Neutrophil (primary cell): ENCODE data around the gene TUBGCP6.

Experiments used
- H3K27ac ChIP-seq: fragments of 200-600 bp; sonication (generic); 2 replicates; pipeline ENCODE4 v1.5.1; 2016; ENCODE audit warnings: mild to moderate bottlenecking, moderate library complexity
- H3K27me3 ChIP-seq: fragments of 200-600 bp; sonication (generic); 2 replicates; pipeline ENCODE4 v1.6.0; 2016; ENCODE audit warnings: mild to moderate bottlenecking
- H3K36me3 ChIP-seq: fragments of 200-600 bp; sonication (generic); 2 replicates; pipeline ENCODE4 v1.5.1; 2017
- H3K4me1 ChIP-seq, 2 experiments: fragments of 200-600 bp in 1 of 2; sonication (generic) in 1 of 2; 1 replicate in 1 of 2; 2 replicates in 1 of 2; pipeline versions ENCODE4 v1.5.1 to v1.6.1; 2013 to 2016; ENCODE audit warnings: low read depth in 1 of 2, low read length in 1 of 2, mild to moderate bottlenecking in 1 of 2, moderate library complexity in 1 of 2; ENCODE audit not compliant: control insufficient read depth in 1 of 2, insufficient read depth in 1 of 2
- H3K4me3 ChIP-seq, 2 experiments: fragments of 200-600 bp in 1 of 2; sonication (generic) in 1 of 2; 1 replicate in 1 of 2; 2 replicates in 1 of 2; pipeline ENCODE4 v1.5.1; 2013 to 2016; ENCODE audit warnings: low read depth in 1 of 2, low read length in 1 of 2, mild to moderate bottlenecking in 1 of 2, moderate library complexity in 1 of 2
- H3K9me3 ChIP-seq: fragments of 200-600 bp; sonication (generic); 2 replicates; pipeline ENCODE4 v1.5.1; 2016
- TF ChIP-seq, protein P1 (sequence below): fragments of 200-600 bp; sonication (generic); IDR thresholded peaks from 2 replicates; pipeline ENCODE4 v1.5.1; 2016; ENCODE audit warnings: antibody characterized with exemption

Gene TUBGCP6

DNA sequence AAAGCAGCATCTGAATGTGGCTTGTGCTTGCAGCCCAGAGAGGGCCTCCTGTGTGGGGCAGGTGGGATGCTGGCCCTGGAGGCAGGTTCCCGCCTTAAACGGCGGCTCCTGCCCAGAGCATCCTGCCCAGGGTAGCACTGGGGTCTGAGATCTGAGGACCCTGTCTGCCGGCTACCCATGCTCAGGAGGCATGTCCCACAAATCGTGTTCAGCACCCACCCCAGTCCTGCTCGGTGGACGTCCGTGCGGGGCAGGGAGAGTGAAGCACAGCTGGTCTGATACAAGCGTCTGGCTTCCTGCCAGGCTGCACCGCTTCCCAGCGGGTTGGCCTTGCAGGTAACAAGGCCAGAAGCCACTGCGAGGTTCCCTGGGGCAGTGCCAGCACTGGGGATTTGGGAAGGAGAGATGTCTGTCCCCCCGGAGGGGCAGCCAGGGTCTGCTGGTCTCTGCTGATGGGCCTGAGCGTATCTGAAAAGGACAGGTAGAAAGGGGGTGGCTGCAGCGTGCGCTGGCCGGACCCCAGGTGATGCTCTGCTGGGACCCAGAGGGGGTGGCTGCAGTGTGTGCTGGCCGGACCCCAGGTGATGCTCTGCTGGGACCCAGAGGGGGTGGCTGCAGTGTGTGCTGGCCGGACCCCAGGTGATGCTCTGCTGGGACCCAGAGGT lies 55.5 kb downstream of the TUBGCP6 start:
- Histone ChIP-seq H3K4me3 (peak overlapping the region; percentile 78 to 83), H3K36me3 (peaks cover 9% of the 10 kb centered on the region), H3K27me3 (no peaks in the 10 kb centered on the region), H3K27ac (peak overlapping the region; percentile 99), H3K9me3 (no peaks in the 10 kb centered on the region), H3K4me1 (peaks cover 85 to 87% of the 10 kb centered on the region in 2 experiments)
- TF ChIP-seq, protein P1, sequence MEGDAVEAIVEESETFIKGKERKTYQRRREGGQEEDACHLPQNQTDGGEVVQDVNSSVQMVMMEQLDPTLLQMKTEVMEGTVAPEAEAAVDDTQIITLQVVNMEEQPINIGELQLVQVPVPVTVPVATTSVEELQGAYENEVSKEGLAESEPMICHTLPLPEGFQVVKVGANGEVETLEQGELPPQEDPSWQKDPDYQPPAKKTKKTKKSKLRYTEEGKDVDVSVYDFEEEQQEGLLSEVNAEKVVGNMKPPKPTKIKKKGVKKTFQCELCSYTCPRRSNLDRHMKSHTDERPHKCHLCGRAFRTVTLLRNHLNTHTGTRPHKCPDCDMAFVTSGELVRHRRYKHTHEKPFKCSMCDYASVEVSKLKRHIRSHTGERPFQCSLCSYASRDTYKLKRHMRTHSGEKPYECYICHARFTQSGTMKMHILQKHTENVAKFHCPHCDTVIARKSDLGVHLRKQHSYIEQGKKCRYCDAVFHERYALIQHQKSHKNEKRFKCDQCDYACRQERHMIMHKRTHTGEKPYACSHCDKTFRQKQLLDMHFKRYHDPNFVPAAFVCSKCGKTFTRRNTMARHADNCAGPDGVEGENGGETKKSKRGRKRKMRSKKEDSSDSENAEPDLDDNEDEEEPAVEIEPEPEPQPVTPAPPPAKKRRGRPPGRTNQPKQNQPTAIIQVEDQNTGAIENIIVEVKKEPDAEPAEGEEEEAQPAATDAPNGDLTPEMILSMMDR, result no peak

DNA sequence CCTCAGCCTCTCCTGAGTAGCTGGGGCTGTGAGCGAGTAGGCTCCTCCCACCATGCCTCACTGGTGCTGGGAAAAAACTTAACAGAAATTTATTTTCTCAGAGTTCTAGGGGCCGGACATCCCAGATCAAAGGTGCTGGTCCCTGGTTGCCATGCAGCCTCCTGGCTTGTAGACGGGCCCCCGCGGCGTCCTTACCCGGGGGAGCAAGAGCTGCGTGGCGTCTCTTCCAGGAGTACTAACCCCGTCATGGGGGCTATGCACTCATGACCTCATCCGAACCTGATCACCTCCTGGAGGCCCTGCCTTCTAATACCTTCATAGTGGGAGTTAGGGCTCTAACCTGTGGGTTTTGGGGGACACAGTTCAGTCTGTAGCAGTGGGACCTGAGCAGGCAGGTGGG lies 56.5 kb downstream of the TUBGCP6 start:
- TF ChIP-seq, protein P1, result no peak
- no peaks in the 10 kb centered on the region for H3K9me3 ChIP-seq
- H3K27ac ChIP-seq, result peak overlapping the region; percentile 99
- no peaks in the 10 kb centered on the region for H3K36me3 ChIP-seq
- no peaks in the 10 kb centered on the region for H3K27me3 ChIP-seq
- no peak overlapping the region for H3K4me3 ChIP-seq
- H3K4me1 ChIP-seq, result peaks cover 92 to 93% of the 10 kb centered on the region in 2 experiments

DNA sequence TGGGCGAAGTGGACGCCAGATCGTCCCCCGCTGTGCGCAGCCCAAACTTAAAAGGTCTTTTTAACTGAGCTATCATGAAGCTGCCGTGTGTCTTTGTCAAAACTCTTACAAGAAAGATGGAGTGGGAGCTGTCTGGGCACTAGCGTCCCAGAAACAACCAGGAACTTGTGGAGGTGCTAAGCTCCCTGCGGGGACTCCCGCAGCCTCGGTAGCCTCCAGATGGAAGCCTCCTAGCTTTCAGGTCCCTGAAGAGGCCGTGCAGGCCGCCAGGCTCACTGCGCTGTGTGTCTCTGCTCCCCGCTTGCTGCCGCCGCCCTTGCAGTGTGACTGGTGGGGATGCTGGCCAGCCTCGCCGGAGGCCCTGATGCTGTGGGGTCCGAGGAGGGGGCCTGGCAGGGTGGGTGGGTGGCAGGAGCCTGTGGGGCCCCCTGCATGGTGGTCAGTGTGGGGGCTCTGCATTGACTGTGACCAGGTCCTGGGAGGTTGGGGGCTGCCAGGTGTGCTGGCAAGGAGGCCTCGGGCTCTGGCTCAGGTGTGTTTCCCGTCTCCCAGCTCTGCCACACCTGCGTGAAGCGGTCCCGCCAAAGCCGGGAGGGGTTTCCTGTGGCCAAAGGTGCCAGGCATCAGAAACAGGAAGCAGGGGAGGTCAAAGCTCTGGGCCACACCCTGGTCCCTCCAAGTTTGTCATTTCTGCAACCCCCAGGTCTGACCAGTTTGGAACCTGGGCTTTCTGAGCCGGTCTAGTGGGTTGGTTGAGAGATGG lies 57.9 kb downstream of the TUBGCP6 start:
- TF ChIP-seq, protein P1, result no peak
- no peaks in the 10 kb centered on the region for H3K27me3 ChIP-seq
- peaks cover 80 to 82% of the 10 kb centered on the region in 2 experiments for H3K4me1 ChIP-seq
- no peaks in the 10 kb centered on the region for H3K9me3 ChIP-seq
- H3K36me3 ChIP-seq, result peaks cover 3% of the 10 kb centered on the region
- H3K27ac ChIP-seq, result peak overlapping the region; percentile 99
- H3K4me3 ChIP-seq, result peak overlapping the region; percentile 67 to 69

DNA sequence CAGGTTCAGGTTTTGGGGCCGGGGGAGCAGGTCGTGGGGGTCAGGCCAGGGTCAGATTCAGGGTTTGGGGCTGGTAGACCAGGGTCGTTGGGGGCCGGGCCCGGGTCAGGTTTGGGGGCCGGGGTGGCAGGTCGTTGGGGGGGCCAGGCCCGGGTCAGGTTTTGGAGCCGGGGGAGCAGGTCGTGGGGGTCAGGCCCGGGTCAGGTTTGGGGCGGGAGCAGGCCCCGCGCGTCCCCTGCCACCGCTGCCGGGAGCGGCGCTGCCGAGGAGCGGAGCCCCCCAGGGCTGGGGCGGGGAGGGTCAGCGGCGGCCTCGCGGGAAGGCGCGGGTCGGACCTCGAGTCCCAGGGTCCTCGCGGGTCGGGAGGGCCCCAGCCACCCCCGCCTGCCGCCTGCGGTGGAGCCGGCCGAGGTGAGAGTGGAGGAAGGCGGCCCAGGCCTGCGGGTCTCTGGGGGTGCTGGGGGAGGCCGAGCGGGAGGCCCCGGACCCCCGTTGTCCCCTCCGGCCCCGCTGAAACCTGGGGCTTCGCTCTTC lies 58.6 kb downstream of the TUBGCP6 start:
- TF ChIP-seq, protein P1, result no peak
- Histone ChIP-seq H3K4me1 (peaks cover 73 to 75% of the 10 kb centered on the region in 2 experiments), H3K4me3 (peak overlapping the region; percentile 67 to 69), H3K9me3 (no peaks in the 10 kb centered on the region), H3K27me3 (no peaks in the 10 kb centered on the region), H3K27ac (peak overlapping the region; percentile 99), H3K36me3 (peaks cover 6% of the 10 kb centered on the region)

DNA sequence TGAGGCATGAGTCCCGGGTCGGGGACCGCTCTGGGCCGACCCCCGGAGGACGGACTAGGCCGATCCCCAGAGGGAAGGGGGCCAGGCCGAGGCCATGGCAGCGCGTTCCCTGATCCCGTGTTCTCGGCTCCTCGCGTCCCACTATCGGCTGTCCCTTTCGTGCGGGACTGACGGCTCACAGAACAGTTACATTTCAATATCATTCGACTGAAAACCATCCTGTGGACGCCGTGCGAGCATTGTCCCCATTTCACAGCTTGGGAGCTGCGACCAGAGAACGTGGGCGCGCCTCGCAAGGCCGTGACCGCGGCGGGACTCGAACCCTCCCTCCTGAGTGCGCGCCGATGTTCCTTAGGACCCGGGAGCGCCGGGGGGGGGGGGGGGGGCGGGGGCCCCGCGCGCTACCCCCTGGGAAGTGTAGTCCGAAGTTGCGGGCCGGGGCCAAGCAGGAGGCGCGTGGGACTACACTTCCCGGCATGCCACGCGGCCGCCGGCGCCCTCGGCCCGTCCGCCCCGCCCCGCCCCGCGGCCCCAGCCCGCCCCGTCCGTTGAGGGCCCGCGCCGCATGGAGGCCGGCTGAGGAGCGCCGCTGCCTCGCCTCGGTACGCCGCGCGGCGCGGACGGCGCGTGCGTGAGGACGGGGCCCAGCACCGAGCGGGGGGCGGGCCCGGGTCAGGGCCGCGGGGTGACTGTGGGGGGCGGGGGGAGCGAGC lies 59.3 kb downstream of the TUBGCP6 start, which contains the start of gene TRABD:
Gene TRABD, plus strand, starts transcription at position 539 of the 713 bp plus-strand sequence. CDS start 7,148 bp downstream, outside the sequence.
- TF ChIP-seq, protein P1, result no peak
- Histone ChIP-seq H3K4me1 (peaks cover 67 to 69% of the 10 kb centered on the region in 2 experiments), H3K27me3 (no peaks in the 10 kb centered on the region), H3K27ac (peak within 1 kb of the TSS; percentile 99), H3K9me3 (no peaks in the 10 kb centered on the region), H3K4me3 (peak within 1 kb of the TSS; percentile 90), H3K36me3 (peaks cover 13% of the 10 kb centered on the region)
